ENCODE data around the gene GPATCH2L.

- TF ChIP-seq CTCF (IDR thresholded peaks at IDR 0.05): no peak
- no peak for TF ChIP-seq POLR2AphosphoS5 (IDR thresholded peaks at IDR 0.05)
Observed at GRCh38 chr14:76191297-76191696, 39.6 kb downstream of the GPATCH2L start.
